Measurements from ENCODE around the gene RSAD1. TPM values are rescaled to one million over a fixed set of nuclear protein-coding genes. Genes with fewer than 3 reads are reported as not detected.

RSAD1 gene
- total and polyA plus RNA-seq, 10 of the 15 experiments (the other 5 are each of a cell fraction or from before 2014, with no cell fraction given): 2.5 to 28.1 (median 22.6) TPM

DNA sequence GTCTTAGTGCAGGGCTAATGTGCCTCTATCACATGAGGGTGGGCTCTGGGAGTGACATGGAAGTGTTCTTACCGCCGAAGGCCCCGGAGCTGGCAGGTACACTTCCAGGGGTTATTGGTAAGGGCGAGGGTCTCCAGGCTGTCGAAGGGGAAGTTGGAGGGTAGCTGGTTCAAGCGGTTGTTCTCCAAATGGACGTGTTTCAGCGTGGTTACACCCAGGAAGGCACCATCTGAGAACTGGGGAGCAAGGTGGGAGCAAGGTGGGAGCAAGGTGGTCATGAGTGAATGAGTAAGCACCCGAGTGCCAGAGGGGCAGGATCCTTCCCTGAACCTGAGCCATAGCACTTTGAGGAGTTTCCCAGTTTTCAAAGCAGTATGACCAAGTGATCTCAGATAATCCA lies 13.0 kb upstream of the RSAD1 start:
- Histone ChIP-seq H2AFZ (ENCODE audit: control insufficient read depth, low read depth, low read length) (no peak overlapping the region), H4K20me1 (ENCODE audit: control insufficient read depth, insufficient read depth) (no peaks in the 10 kb centered on the region), H3K9ac (ENCODE audit: control insufficient read depth, insufficient read depth, low read length) (no peak overlapping the region), H3K27ac (ENCODE audit: control insufficient read depth, insufficient read depth) (no peak overlapping the region), H3K4me3 (no peak overlapping the region), H3K4me1 (ENCODE audit: control insufficient read depth, insufficient read depth, low read length) (no peaks in the 10 kb centered on the region), H3K27me3 (replicated peaks in 1 of 2; ENCODE audit: control insufficient read depth in 2 of 2, insufficient read depth in 2 of 2, low read length in 1 of 2) (peaks cover 0 to 3% of the 10 kb centered on the region in 2 experiments; a peak in 2 of 4 replicates), H3K79me2 (ENCODE audit: control insufficient read depth, insufficient read depth, low read length) (no peaks in the 10 kb centered on the region), H3K4me2 (ENCODE audit: control insufficient read depth, insufficient read depth) (no peak overlapping the region), H3K9me3 (replicated peaks; ENCODE audit: control insufficient read depth, insufficient read depth, low read length) (no peaks in the 10 kb centered on the region), H3K36me3 (ENCODE audit: control insufficient read depth in 2 of 2, insufficient read depth in 2 of 2, low read length in 1 of 2) (no peaks in the 10 kb centered on the region)
- ChIA-PET SMC1A (ENCODE audit: uncharacterized antibody, unreplicated experiment) (no interaction called here), POLR2A (interaction anchor here (0.7 kb wide), 1 partner anchor 123 kb away, joined by 5 read pairs; no protein-coding TSS in a partner anchor), CTCF (interaction anchor here (1.7 kb wide), 1 partner anchor 68 kb away, joined by 4 read pairs; the partner anchor contains the start of gene LRRC59), RAD21 (ENCODE audit: unreplicated experiment) (no interaction called here)
- ATAC-seq: no peak
- WGBS (ENCODE audit: insufficient coverage, insufficient replicate concordance, low lambda C conversion rate, missing lambda C conversion rate): 74% methylated on average over 9 of the region's 9 CpGs
- TF ChIP-seq RELA (IDR thresholded peaks at IDR 0.05; ENCODE audit: borderline replicate concordance, partially characterized antibody) (no peak), RAD51 (IDR thresholded peaks at IDR 0.05) (no peak), NRF1 (conservative IDR thresholded peaks at IDR 0.05; ENCODE audit: low read depth, low read length) (no peak), MTA2 (IDR thresholded peaks at IDR 0.05; ENCODE audit: low read depth) (no peak), ZNF24 (IDR thresholded peaks at IDR 0.05) (no peak), POLR2A (IDR thresholded peaks at IDR 0.05; ENCODE audit: low read depth, low read length) (no peak), EED (IDR thresholded peaks at IDR 0.05; ENCODE audit: low read depth) (no peak), CBX5 (IDR thresholded peaks at IDR 0.05; ENCODE audit: low read depth) (no peak), ZZZ3 (IDR thresholded peaks at IDR 0.05; ENCODE audit: control insufficient read depth, insufficient read length, low read depth) (no peak)
- TF ChIP-seq, protein P1, sequence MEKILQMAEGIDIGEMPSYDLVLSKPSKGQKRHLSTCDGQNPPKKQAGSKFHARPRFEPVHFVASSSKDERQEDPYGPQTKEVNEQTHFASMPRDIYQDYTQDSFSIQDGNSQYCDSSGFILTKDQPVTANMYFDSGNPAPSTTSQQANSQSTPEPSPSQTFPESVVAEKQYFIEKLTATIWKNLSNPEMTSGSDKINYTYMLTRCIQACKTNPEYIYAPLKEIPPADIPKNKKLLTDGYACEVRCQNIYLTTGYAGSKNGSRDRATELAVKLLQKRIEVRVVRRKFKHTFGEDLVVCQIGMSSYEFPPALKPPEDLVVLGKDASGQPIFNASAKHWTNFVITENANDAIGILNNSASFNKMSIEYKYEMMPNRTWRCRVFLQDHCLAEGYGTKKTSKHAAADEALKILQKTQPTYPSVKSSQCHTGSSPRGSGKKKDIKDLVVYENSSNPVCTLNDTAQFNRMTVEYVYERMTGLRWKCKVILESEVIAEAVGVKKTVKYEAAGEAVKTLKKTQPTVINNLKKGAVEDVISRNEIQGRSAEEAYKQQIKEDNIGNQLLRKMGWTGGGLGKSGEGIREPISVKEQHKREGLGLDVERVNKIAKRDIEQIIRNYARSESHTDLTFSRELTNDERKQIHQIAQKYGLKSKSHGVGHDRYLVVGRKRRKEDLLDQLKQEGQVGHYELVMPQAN (conservative IDR thresholded peaks at IDR 0.05): no peak
- TF ChIP-seq, protein P2, sequence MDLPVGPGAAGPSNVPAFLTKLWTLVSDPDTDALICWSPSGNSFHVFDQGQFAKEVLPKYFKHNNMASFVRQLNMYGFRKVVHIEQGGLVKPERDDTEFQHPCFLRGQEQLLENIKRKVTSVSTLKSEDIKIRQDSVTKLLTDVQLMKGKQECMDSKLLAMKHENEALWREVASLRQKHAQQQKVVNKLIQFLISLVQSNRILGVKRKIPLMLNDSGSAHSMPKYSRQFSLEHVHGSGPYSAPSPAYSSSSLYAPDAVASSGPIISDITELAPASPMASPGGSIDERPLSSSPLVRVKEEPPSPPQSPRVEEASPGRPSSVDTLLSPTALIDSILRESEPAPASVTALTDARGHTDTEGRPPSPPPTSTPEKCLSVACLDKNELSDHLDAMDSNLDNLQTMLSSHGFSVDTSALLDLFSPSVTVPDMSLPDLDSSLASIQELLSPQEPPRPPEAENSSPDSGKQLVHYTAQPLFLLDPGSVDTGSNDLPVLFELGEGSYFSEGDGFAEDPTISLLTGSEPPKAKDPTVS (IDR thresholded peaks at IDR 0.05; ENCODE audit: low read depth, low read length): no peak
- TF ChIP-seq, protein P3, sequence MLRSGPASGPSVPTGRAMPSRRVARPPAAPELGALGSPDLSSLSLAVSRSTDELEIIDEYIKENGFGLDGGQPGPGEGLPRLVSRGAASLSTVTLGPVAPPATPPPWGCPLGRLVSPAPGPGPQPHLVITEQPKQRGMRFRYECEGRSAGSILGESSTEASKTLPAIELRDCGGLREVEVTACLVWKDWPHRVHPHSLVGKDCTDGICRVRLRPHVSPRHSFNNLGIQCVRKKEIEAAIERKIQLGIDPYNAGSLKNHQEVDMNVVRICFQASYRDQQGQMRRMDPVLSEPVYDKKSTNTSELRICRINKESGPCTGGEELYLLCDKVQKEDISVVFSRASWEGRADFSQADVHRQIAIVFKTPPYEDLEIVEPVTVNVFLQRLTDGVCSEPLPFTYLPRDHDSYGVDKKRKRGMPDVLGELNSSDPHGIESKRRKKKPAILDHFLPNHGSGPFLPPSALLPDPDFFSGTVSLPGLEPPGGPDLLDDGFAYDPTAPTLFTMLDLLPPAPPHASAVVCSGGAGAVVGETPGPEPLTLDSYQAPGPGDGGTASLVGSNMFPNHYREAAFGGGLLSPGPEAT (IDR thresholded peaks at IDR 0.05; ENCODE audit: low read depth): no peak
- in situ Hi-C loops (cut with MboI): no loop called here
- DNase-seq (ENCODE audit: low read depth, low spot score): no peak
- no peak for FAIRE-seq
- BruUV-seq (replicated peaks): no TSS peak
- intact Hi-C loops (cut with micrococcal nuclease; ENCODE audit: unreplicated experiment): no loop called here

All from GM12878 (cell line).